Bronchial epithelial cell (primary cell): ENCODE results near the gene PDS5A. TPM values are rescaled to one million over a fixed set of nuclear protein-coding genes. Genes with fewer than 3 reads are reported as not detected.
"Not testable (repeated sequence)": the region's sequence is repeated elsewhere in the genome, so short reads cannot be mapped to it uniquely, and the experiment has no call there.

ENCODE experiments used
- DNase-seq: peaks from one replicate; pipeline ENCODE4 v3.0.0-alpha.2; 2010; ENCODE audit warnings: low read depth
- FAIRE-seq: peaks from 2 replicates; lab custom pipeline; 2011; peaks lifted over from hg19 to GRCh38; lab: Jason Lieb, UNC
- H3K27me3 ChIP-seq: 2 replicates; pipeline ENCODE4 v1.5.1; 2011; ENCODE audit warnings: low read length; ENCODE audit not compliant: control insufficient read depth, insufficient read depth
- H3K36me3 ChIP-seq: 2 replicates; pipeline ENCODE4 v1.5.1; 2011; ENCODE audit warnings: low read length; ENCODE audit not compliant: control insufficient read depth, insufficient read depth
- H3K4me3 ChIP-seq: 2 replicates; pipeline ENCODE4 v1.5.1; 2011; ENCODE audit warnings: mild to moderate bottlenecking, low read depth, low read length, control low read depth
- total RNA-seq: library from RNA; depleted of rRNA; stranded (reverse); fragments of >200 nt; gene quantifications from 2 replicates; pipeline ENCODE4 v1.2.1, GENCODE V29; 2014
- TF ChIP-seq, protein P1 (sequence below): IDR thresholded peaks from 2 replicates; pipeline ENCODE4 v1.5.1; 2011; ENCODE audit warnings: mild to moderate bottlenecking, moderate library complexity, low read length, control low read depth, inconsistent platforms; ENCODE audit not compliant: insufficient read depth, severe bottlenecking

PDS5A gene, protein sequence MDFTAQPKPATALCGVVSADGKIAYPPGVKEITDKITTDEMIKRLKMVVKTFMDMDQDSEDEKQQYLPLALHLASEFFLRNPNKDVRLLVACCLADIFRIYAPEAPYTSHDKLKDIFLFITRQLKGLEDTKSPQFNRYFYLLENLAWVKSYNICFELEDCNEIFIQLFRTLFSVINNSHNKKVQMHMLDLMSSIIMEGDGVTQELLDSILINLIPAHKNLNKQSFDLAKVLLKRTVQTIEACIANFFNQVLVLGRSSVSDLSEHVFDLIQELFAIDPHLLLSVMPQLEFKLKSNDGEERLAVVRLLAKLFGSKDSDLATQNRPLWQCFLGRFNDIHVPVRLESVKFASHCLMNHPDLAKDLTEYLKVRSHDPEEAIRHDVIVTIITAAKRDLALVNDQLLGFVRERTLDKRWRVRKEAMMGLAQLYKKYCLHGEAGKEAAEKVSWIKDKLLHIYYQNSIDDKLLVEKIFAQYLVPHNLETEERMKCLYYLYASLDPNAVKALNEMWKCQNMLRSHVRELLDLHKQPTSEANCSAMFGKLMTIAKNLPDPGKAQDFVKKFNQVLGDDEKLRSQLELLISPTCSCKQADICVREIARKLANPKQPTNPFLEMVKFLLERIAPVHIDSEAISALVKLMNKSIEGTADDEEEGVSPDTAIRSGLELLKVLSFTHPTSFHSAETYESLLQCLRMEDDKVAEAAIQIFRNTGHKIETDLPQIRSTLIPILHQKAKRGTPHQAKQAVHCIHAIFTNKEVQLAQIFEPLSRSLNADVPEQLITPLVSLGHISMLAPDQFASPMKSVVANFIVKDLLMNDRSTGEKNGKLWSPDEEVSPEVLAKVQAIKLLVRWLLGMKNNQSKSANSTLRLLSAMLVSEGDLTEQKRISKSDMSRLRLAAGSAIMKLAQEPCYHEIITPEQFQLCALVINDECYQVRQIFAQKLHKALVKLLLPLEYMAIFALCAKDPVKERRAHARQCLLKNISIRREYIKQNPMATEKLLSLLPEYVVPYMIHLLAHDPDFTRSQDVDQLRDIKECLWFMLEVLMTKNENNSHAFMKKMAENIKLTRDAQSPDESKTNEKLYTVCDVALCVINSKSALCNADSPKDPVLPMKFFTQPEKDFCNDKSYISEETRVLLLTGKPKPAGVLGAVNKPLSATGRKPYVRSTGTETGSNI (N-terminal part only)
- total RNA-seq = 50.7 and 51.9 TPM in 2 replicates

DNA sequence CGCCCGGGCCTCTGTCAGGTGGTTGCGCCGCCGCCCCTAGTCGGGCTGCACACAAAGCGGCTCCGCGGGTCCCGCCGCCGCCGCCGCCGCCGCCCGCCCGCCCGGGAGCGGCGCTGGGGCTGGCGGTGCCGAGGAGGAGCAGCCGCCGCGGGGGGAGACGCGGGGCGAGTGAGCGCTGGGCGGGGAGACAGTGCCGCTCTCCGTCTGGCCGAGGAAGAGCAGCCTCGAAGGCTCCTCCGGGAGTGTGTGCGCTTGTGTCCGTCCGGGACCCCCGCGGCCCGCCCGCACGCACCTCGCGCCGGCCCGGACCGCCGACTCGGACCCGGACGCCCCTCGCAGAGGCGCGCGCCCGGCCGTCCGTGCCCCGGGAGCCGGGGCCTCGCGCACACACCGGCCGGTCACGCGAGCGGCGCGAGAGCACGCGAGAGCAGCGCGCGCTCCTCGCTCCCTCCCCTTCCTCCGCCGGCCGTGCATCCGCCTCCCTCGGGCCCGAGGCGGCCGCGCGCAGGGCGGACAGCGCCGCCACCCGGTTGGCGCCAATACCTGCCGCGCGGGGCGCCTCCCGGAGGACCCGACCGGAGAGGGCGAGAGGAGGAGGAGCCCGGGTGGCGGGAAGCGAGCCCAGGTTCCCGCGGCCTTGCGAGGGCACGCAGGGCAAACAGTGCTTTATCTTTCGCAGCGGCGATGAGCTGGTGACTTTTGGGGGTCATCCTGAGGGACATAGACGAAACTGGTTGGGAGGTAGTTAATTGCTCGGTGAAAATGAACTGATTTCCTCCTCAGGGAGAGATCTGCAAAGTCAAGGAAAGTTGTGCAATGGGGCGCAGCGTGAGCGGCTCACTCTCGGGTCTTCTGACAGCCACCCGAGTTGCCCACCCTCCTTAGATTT, at the start of gene PDS5A:
PDS5A (minus strand) TSS at position 423 of the 889 bp plus-strand sequence. CDS start 1,334 bp downstream, outside the sequence.
- DNase-seq (peak; percentile 68), FAIRE-seq (no peak)
- Histone ChIP-seq H3K4me3 (peak within 1 kb of the TSS; percentile 81), H3K27me3 (no peaks in the 10 kb centered on the region), H3K36me3 (peaks cover 6% of the 10 kb centered on the region)
- TF ChIP-seq, protein P1, sequence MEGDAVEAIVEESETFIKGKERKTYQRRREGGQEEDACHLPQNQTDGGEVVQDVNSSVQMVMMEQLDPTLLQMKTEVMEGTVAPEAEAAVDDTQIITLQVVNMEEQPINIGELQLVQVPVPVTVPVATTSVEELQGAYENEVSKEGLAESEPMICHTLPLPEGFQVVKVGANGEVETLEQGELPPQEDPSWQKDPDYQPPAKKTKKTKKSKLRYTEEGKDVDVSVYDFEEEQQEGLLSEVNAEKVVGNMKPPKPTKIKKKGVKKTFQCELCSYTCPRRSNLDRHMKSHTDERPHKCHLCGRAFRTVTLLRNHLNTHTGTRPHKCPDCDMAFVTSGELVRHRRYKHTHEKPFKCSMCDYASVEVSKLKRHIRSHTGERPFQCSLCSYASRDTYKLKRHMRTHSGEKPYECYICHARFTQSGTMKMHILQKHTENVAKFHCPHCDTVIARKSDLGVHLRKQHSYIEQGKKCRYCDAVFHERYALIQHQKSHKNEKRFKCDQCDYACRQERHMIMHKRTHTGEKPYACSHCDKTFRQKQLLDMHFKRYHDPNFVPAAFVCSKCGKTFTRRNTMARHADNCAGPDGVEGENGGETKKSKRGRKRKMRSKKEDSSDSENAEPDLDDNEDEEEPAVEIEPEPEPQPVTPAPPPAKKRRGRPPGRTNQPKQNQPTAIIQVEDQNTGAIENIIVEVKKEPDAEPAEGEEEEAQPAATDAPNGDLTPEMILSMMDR = peak; percentile 82

DNA sequence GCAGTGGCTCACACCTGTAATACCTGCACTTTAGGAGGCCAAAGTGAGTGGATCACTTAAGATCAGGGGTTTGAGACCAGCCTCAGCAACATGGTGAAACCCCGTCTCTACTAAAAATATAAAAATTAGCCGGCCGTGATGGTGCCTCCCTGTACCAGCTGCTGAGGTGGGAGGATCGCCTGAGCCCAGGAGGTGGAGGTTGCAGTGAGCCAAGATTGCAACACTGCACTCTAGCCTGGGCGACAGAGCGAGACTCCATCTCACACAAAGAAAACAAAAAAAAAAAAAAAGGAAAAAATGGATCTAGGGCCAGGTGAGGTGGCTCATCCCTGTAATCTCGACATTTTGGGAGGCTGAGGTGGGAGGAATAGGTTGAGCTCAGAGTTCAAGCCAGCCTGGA, 46.3 kb upstream of the PDS5A start:
- H3K27me3 ChIP-seq, DNase-seq, H3K4me3 ChIP-seq, H3K36me3 ChIP-seq, FAIRE-seq: not testable (repeated sequence)

DNA sequence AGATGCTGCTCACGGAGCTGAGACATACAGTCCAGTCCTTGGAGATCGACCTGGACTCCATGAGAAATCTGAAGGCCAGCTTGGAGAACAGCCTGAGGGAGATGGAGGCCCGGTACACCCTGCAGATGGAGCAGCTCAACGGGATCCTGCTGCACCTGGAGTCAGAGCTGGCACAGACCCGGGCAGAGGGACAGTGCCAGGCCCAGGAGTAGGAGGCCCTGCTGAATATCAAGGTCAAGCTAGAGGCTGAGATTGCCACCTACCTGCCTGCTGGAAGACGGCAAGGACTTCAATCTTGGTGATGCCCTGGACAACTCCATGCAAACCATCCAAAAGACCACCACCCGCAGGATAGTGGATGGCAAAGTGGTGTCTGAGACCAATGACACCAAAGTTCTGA, 43.4 kb upstream of the PDS5A start:
- not testable (repeated sequence) for H3K36me3 ChIP-seq, DNase-seq, FAIRE-seq, H3K4me3 ChIP-seq, H3K27me3 ChIP-seq

DNA sequence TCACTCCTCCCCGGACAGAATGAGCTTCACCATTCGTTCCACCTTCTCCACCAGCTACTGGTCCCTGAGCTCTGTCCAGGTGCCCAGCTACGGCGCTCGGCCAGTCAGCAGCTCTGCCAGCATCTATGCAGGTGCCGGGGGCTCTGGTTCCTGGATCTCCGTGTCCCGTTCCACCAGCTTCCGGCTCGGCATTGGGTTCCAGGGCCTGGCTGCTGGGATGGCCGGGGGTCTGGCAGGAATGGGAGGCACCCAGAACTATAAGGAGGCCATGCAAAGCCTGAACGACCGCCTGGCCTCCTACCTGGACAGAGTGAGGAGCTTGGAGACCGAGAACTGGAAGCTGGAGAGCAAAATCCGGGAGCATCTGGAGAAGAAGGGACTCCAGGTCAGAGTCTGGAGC, 42.5 kb upstream of the PDS5A start:
- DNase-seq (no peak), FAIRE-seq (no peak)
- no peak overlapping the region for H3K4me3 ChIP-seq
- TF ChIP-seq, protein P1 = no peak
- H3K36me3 ChIP-seq = no peaks in the 10 kb centered on the region
- H3K27me3 ChIP-seq = no peaks in the 10 kb centered on the region

DNA sequence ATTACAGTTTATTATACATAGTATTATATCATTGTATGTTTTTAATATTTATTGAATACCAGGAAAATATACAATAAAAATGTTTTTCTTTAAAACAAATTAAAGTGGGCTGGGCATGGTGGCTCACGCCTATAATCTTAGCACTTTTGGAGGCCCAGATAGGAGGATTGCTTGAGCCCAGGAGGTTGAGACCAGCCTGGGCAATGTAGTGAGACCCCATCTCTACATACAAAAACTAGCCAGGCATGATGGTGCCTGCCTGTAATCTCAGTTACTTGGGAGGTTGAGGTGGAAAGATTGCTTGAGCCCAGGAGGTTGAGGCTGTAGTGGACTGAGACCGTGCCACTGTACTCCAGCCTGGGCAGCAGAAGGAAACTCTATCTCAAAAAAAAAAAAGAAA, 38.3 kb upstream of the PDS5A start:
- FAIRE-seq = no peak
- Histone ChIP-seq H3K27me3 (no peaks in the 10 kb centered on the region), H3K4me3 (no peak overlapping the region), H3K36me3 (no peaks in the 10 kb centered on the region)
- TF ChIP-seq, protein P1 = no peak
- DNase-seq = no peak

DNA sequence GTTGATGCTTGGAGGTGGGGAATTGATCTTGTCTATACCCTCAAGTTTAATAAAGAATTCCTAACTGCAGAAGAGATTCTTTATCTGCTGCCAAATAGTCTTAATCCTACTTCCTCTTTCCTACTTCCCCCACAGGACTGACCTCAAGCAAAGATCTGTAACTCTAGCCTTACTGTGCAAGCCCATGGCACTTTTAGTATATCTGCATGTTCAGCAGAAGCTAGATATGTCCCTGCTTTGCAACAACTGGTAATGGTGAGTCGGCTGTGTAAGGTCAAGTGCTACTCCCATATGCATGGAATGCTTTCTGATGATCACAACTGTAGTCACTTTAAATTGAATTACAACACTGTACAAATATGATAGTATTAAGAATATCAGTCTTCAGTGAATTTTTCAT, 26.3 kb upstream of the PDS5A start:
- no peak for FAIRE-seq
- no peak overlapping the region for H3K4me3 ChIP-seq
- H3K27me3 ChIP-seq = no peaks in the 10 kb centered on the region
- no peaks in the 10 kb centered on the region for H3K36me3 ChIP-seq
- TF ChIP-seq, protein P1 = no peak
- peak; percentile 62 for DNase-seq
